Adrenal gland (tissue), 5 donors: Measurements from ENCODE around the gene CACNA1G.

Experiments
- CTCF ChIP-seq, 6 experiments: fragments of 450-650 bp in 4 of 6; fragments of 200-600 bp in 2 of 6; sonication (generic) in 1 of 6; IDR thresholded peaks; 1 replicate in 5 of 6; 2 replicates in 1 of 6; pipeline versions ENCODE4 v1.5.1 to v1.8.0; 2016 to 2021; ENCODE audit warnings: antibody characterized with exemption in 6 of 6, mild to moderate bottlenecking in 2 of 6, moderate library complexity in 1 of 6
- POLR2A ChIP-seq, 2 donors: fragments of 450-650 bp; IDR thresholded peaks; one replicate each; pipeline ENCODE4 v1.6.1; 2017; ENCODE audit warnings: antibody characterized with exemption in 2 of 2, mild to moderate bottlenecking in 2 of 2, moderate library complexity in 1 of 2
- donor health status: DM: no; HTN: no; CAD: no.

GRCh38 chr17:50598487-50598886 is 38.0 kb downstream of the CACNA1G start:
- no peak for TF ChIP-seq CTCF (IDR thresholded peaks at IDR 0.05)
- no peak for TF ChIP-seq POLR2A (IDR thresholded peaks at IDR 0.05)
